Skin of body (tissue), 2 donors: ENCODE data around the gene POLR1D. TPM values are rescaled to one million over a fixed set of nuclear protein-coding genes. Genes with fewer than 3 reads are reported as not detected.

Experiments
- DNase-seq: peaks from one replicate; lab custom pipeline; 2025; lab: John Stamatoyannopoulos, UW
- total RNA-seq: library from RNA; depleted of rRNA; stranded (reverse); fragments of >200 nt; gene quantifications from one replicate; pipeline ENCODE4 v1.2.3, GENCODE V29; 2014

The POLR1D gene
- total RNA-seq, 1 donor from 2014 or later = 68.3 TPM

DNA sequence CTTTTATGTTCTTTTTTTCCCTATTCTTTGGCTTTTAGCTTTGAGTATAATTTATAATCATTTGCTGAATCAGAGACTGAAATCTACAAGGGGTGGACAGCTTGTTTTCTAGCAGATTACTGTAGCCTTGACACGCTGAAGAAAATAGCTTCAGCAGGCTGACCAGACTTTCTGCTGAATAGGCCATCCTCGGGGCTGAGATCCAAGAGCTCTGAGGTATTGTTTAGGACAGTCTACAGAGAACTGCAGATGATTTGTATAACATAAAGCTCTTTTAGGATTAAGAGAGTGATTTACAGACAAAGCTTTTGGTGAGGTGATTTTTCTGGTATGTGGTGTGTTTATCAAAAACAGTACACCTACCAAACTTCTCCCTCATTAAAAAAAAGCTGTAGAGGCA lies 16.8 kb downstream of the POLR1D start:
- no peak for DNase-seq

DNA sequence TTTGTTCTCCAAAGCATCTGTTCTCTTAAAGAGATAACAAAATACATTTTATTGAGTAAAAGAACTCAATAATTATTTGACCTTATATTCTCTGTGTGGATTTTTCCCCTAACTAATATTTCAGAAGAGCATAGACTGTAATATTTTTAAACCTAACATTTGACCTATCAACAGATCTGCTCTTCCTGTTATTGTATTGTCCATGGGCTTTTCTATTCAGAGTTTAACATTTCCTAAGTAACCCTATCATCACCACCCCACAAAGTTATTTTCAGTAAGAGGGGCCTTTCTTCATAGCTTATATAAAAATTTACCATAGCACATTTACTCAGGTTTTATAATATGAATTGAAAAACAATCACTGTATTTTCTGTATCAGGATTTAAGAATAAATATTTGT lies 17.5 kb downstream of the POLR1D start:
- no peak for DNase-seq

DNA sequence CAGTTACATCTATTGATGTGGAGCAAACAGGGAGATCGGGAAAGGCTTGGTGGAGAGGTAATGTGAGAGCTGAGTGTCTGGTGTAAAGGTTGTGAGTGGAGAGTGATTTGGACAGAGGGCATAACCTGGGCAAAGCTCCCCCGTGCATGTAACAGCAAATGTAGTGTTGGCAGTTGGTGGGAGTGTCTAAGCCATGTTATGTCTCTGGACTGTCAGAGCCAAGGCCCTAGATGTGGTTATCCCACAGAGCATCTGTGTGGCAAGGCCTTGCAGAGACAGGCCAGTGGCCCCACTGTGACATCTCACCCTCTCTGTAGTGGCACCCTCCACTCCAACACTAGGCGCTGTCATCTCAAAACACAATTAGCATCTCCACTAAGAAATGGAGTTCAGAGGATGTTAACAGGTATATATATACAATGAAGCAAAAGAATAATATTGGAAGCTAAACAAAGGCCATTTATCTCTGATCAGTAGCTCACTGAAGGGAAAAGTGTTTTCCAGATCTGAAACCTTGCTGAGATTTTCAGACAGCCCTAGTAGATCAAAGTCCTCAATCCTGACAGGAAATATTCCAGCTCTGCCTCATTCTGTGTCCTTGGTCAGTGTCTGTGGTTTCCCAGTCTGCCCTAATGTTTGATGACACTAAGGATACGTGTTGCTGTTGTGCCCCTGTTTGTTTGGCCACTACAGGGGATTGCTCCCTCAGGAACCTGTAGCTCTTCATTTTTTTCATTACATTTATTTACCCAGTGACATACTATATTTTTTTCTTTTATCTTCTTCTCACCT lies 20.2 kb downstream of the POLR1D start:
- DNase-seq = no peak

DNA sequence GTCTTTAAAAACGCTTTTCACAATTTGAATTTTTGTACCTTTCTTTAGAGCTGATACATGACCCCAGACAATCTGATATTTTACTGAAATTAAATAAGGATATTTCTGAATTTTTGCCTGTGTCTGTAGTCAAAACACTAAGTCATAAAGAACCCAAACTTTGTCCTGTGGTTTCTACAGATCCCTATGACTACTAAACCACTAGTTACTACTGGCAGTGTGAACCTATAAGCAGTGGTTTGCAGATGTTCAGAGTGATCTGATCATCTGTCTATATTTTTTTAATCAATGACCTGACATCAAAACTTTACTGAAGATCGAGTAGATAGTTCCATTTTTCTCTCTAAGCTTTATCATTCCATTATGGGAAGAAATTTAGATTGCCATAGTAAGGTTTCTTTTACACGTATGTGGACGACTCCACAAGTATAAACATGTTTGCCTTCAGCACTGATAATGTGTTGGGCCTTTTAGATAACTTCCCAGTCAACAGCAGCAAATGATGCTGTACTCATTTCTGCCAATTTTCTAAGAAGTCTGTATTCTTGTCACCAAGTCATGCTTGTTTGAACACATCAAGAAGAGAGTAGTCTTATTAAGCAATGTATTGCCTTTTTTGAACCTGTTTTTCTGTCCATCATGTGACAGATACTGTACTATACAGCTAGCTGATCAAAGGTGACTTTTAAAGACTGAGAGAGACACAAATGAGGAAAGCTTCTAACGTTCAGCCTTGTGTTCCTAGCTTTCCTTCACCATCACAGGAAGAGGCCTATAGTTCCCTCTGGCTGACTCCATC lies 21.8 kb downstream of the POLR1D start:
- no peak for DNase-seq

DNA sequence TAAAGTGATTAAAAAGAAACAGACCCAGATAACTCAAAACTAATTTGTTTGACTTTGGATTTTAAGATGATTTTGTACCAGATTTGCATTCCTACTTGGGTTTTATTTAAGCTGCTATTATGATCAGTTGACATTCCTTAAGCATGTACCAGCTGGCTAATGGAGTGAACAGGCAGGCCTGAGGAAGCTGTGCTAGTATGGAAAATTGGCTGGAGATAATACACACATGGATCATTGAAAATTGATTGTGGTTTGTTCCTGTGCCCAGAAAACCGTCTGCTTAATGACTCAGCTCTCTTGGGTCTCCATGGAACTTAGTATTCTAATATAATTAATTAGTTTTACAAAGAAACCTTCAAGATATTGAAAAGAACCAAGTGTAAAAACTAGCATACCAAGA lies 22.6 kb downstream of the POLR1D start:
- DNase-seq = peak; percentile 77

DNA sequence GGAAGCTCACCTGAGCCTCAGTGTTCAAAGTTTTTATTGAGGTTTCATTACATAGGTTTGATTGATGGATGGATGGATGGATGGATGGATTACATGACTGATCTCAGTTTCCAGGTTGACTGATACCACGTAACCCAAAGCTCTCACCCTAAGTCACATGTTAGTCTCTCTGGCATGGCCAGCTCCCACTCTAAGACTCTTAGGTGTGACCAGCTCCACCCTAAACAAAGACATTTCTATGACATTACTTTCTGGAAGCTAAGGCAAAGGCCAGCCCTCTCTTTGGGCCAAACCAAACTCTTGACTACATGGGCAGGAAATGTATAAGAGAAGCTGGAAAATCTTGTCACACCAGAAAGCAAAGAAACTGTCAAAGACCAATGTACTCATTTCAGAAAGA lies 28.6 kb downstream of the POLR1D start:
- no peak for DNase-seq

DNA sequence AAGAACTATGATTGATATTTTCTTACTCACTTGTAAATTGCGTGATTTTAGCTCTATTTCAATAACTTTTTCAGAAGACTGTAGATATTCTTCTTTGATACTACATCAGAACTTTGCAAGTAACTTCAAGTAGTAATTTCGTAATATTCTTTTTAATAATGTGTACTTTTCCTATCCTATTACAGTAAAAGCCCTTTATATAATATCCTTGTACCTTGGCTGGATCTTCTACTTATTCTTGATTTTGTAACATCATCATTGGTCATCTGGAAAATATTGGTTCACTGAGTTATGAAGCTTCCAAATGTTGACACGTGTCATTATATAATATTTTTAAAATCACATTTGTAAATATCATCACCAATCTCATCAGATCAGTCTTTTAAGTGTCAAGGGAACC lies 32.4 kb downstream of the POLR1D start:
- no peak for DNase-seq

DNA sequence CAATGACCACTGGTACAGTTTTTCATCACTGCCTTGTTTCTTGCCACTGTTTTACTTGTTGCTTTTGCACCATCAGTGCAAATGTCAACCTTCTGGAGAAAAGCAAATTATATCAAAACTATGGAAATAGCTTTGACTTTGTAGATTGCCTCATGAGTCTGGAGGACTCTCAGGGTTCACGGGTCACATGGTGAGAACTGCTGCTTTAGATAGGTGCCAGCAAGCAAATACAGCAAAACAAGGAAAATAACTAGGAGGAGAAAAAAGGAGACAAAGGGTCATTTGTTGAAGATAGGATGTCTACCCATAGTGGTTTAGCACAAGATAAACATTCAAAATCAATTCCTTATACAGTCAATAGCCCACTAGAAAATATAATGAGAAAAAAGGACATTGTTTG lies 33.1 kb downstream of the POLR1D start:
- no peak for DNase-seq

DNA sequence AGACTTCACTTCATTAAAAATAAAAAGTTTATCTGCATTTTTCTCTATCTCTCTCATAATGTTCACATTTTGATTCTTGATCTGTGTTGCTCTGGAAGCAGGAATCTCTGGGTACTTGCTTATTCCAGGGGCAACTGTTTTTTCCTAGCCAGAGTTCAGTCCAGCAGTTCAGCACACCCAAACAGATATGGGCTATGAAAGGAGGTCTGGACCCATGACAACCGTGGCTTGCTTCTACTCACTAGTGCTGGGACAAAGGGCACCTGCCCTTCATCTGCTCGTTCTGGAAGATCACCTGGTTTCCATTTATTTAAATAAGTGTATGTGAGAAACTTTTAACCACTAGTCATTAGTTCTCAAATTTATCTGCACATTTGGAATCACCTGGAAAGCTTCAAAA lies 36.0 kb downstream of the POLR1D start:
- no peak for DNase-seq

DNA sequence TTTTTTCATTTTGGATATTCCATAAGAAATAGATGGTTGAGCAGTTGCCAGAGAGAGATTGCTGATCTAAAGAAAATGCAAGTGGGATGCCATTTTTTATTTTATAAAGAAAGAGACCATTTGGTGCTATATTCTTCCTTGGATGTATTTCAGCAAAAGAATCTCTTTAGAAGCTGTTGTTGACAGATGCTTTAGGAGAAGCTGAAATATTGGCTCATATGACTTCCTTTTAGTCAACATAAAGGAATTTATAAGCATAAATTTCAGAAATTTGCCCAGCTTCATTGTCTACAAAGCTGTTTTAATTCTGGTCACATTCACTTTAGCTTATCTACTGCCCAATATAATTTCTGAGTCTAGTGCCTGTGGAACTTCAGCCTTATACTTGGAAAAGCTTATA lies 36.9 kb downstream of the POLR1D start:
- no peak for DNase-seq

DNA sequence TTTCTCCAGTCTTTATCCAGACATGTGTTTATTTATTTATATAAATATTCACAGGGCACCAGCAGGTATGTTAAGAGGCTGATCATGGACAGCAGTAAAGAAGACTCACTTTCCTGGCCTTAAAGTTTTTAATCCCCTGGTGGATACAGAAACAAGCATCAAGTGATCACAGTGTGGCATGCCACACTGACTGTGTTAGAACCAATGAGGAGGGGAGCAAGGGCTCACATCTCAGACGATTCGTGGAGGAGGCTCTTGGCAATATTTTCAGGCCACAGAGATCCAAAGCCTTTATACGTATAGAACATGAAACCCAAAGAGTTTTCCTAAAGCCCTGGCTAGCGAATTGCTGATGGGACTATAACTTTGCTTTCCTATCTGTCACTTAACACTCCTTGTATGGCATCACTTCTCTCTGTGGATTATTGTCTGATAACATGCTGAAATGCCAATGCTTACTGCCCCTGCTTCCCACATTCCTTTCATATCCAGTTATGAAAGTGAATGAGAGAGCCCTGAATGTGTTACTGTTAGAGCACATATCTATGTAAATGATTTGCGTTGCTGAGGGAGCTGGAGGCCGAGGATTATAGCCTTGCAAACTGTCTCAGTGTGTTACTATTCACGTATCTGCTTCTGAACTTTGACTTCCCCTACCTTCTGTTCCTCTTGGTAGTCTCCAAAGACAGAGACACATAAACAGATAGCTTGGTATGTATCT lies 37.6 kb downstream of the POLR1D start:
- no peak for DNase-seq

DNA sequence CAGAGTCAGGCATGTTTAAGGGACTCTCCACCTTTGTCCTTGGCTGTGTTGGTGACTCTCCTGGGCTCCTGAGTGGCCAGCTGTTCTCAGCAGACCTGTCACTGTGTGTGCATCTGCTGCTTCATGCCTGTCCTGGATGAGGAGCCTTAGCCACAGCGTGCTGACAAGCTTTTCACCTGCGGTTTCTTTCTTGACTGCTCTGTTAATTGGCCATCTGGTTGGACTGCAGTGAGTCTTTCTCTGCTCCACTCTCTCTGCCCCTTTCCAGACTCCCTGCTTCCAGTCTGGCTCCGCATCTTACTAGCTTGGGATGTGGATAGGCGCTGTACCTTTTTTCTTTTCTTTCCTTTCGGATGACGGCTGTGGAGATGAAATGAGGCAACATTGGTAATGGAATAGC lies 38.8 kb downstream of the POLR1D start:
- DNase-seq = no peak

DNA sequence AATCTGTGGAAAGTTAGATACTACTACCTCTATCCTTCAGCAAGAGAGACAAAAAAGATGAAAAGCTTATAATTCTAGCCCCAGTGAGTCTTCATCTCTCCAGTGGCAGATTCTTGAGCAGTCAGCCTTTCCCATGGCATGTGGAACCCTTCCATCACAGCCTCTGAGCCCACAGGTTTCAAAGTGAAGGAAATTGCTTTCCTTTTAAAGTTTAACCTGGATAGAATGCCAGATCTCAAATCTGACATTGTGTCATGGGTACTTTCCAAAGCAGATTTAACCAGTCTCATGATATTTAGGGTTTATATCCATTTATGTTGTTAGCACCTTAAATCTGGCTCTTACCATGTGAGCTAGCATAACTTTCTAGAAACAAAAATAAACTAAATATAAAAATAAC lies 39.3 kb downstream of the POLR1D start:
- DNase-seq = no peak

DNA sequence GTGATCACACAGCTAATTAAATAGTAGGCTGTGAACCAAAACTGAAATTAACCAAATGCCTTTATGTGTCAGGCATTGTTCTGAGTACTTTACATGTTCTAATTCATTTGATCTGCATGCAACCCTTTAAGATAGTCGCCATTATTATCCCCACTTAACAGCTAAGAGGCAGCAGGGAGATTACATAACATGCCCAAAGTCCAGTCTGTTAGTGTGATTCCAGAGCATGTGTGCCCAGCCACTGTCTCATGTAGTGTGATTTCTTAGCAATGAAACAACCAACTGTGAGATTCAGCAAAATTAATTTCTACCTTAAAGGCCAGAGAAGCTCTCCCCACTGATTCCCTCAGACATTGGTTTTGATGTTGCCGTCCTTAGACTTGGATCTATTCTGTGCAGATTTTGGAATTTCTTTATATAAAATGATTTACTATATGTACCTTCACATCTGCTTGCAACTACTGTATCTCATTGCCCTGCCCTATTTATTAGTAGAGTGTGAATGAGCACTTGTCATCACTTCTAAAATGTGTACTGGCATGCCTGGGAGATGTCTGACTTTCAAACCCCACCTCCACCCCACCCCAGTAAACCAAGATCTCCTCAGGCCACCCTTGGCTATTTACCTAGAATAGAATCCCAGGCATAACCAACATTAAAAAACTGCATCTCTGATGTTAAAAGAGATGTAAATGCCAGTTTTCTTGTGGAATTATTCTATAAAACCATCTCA lies 41.2 kb downstream of the POLR1D start:
- no peak for DNase-seq

DNA sequence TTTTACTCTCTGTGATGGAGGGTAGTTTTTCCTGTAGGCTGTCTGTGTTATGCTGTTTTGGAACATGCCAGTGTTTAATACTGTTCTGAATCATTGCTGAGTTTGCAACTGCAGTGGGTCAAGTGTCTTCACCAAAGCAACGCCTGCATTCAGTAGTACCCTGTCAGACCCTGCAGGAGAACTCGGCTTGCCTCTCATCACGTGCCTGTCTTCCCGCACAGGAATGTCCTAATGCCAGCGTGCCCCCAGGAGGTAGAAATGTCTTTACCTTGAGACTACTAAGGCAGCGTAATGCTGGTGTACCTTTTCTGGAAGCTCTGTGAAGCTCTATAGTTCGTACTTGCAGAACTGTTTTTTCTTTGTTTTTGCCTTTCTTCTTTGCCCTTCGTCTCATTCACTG lies 42.3 kb downstream of the POLR1D start:
- DNase-seq = no peak

DNA sequence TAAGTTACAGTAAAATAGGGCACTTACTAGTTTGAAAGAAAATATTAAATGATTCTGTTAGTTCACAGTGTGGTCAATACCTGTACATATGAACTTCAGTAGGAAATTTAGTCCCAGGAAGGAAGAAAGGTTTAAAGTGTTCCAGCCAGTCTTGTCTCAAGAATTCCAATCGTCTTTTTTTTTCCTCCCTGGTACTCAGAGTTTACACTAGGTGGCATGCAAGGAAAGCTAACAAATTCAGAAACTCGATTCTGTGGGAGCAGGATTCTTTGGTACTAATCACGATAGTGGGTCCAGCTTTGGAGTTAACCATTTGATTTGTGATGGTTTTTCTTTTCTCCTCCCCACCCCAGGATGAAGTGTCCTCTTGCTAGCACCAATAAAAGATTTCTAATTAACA lies 43.6 kb downstream of the POLR1D start:
- no peak for DNase-seq

DNA sequence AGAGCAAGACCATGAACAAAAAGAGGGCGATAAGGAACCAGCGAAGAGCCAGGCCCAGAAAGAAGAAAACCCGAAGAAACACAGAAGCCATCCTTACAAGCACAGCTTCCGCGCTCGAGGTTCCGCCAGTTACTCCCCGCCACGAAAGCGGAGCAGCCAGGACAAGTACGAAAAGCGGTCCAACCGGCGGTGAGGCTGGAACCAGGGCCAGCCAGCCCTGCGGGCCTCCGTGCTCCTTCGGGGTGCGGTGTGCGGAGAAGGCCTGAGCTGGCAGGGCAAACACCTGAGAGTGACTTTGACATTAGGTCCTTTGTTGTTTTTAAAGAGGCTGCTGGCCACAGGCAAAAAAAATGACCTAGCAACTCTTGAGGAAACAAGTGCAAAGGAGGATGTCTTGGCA lies 44.1 kb downstream of the POLR1D start:
- DNase-seq = no peak

DNA sequence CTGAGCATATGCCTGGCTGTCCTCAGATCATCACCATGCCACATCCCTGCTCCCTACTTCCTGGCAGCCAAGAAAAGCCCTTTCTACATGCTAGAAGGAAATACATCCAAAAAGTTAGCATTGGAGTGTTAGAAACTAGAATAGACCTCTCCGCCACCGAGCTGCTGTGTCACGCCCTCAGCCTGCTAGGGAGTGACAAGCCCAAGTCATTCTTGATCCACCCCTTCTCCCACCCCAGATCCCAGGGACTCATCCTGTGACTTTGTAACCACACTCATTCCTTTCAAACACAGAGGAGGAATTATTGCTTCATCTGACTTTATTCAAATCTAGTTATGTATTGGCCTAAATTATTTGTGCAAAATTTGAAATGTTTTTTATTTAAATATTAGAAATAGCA lies 45.3 kb downstream of the POLR1D start:
- no peak for DNase-seq

DNA sequence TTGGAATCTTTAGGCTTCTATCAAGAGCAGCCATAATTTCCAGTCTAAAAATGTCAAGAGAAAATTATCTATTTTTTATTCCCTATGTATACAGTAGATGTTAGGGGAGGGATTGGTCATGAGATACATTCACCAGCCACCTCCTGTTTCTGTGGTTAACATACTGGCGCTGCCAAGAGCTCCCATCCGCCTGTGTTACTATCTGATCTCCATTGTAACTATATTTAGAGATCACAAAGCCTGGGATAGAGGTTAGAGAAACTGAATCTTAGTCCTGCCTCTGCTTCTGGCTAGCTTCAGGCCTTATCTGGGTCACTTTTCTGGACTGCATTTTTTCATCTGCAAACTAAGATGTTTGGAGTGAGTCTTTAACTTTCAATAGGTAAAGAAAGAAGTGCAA lies 46.3 kb downstream of the POLR1D start:
- no peak for DNase-seq

DNA sequence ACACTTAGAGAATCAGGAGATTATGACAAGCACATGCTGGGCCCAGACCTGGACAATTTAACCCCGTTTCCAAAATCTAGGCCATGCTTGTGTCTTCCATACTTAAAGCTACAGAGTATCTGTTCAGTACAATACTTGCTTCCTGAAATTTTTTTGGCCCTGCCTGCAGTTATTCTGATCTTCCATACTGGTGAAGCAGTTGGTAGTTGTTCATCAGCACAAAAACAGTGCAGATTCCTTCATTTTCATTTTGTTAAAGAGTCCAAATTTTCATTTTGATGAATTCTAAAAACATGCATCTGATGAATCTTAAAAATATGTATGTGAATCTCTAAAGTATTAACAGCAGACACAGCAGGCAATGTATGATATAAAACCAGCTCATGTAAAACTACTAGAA lies 49.2 kb downstream of the POLR1D start:
- DNase-seq = no peak

DNA sequence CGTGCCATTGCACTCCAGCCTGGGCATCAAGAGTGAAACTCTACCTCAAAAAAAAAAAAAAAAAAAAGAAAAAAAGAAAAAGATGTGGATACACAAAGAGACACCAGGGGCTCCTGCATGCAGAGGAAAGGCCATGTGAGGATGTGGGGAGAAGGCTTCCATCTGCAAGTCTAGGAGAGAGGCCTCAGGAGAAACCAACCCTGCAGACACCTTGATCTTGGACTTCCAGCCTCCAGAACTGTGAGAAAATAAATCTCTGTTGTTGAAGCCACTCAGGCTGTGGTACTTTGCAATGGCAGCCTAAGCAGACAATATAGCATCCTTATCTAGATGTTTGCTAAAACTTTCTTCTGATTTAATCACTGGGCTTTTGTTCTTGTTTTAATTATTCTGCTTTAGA lies 50.3 kb downstream of the POLR1D start:
- DNase-seq = no peak
